Measurements from ENCODE around the gene AMACR. TPM values are rescaled to one million over a fixed set of nuclear protein-coding genes. Genes with fewer than 3 reads are reported as not detected.
A peak's percentile ranks its signal among the peaks of the same experiment; 100 is the strongest.

Gene AMACR
- total and polyA plus RNA-seq, 2 of the 8 experiments (the other 6 are each of a cell fraction or from before 2014, with no cell fraction given), result 9.1 to 12.6 TPM

DNA sequence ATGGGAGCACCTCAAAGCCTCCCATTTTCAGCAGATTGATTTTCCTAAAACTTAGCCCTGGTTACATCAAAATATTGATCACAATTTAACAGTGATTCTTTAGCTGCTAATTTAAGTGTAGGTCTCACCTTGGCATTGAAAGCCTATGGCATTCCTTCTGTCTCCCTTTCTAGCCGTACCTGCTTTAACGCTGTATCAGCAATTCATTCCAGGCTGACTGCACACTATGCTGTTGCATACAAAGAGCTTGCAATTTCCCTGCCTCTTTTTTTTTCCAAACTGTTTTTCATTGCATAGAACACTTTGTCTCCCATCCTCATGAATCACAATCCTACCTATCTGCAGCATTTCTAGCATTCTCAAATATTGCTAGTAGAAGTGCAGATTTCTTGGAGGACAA, 8.9 kb upstream of the AMACR start:
- H2BK15ac ChIP-seq (ENCODE audit: low read length), result no peak overlapping the region
- 98% methylated on average over 2 of the region's 2 CpGs; no CpG with 5 or more reads in 1 of the 2 experiments for WGBS, 2 experiments (ENCODE audit: extremely low coverage in 1 of 2, insufficient coverage in 1 of 2, insufficient read length in 1 of 2, insufficient replicate concordance in 2 of 2, low coverage in 1 of 2, low lambda C conversion rate in 2 of 2, missing lambda C conversion rate in 1 of 2)
- no peak overlapping the region for H3K4me2 ChIP-seq (ENCODE audit: insufficient read depth in 1 of 2, low read depth in 2 of 2, low read length in 2 of 2)
- no peak overlapping the region for H2BK12ac ChIP-seq (ENCODE audit: low read depth, low read length)
- no peaks in the 10 kb centered on the region for H3K79me1 ChIP-seq (ENCODE audit: low read depth, low read length)
- no peaks in the 10 kb centered on the region for H3K9me3 ChIP-seq (ENCODE audit: insufficient read depth in 2 of 2, low read depth in 1 of 2, low read length in 1 of 2)
- no peak overlapping the region for H3K9ac ChIP-seq (replicated peaks in 1 of 4; ENCODE audit: extremely low read depth in 1 of 4, low read depth in 3 of 4, low read length in 3 of 4)
- H2BK120ac ChIP-seq (replicated peaks; ENCODE audit: low read depth, low read length), result no peak overlapping the region
- no peak overlapping the region for H3K18ac ChIP-seq (ENCODE audit: extremely low read depth, low read length)
- no peak overlapping the region for H2BK20ac ChIP-seq (ENCODE audit: low read length)
- H3K27me3 ChIP-seq (replicated peaks in 1 of 4; ENCODE audit: control insufficient read depth in 3 of 4, extremely low read depth in 1 of 4, insufficient read depth in 3 of 4, low read length in 3 of 4), result no peaks in the 10 kb centered on the region
- TF ChIP-seq HDAC6 (IDR thresholded peaks at IDR 0.05; ENCODE audit: low read depth, low read length) (no peak), EGR1 (IDR thresholded peaks at IDR 0.05; ENCODE audit: borderline replicate concordance, low read depth, low read length) (no peak), CTBP2 (IDR thresholded peaks at IDR 0.05; ENCODE audit: borderline replicate concordance, insufficient read depth, insufficient read length, low read length) (no peak), TAF1 (IDR thresholded peaks at IDR 0.05; ENCODE audit: low read depth, low read length) (no peak), JUND (IDR thresholded peaks at IDR 0.05; ENCODE audit: low read length) (no peak), POU5F1 (IDR thresholded peaks at IDR 0.05; ENCODE audit: low read depth, low read length) (no peak), KDM1A (IDR thresholded peaks at IDR 0.05; ENCODE audit: borderline replicate concordance, low read length) (no peak), MAFK (IDR thresholded peaks at IDR 0.05; ENCODE audit: low read depth, low read length) (peak; percentile 78)
- H3K23ac ChIP-seq (ENCODE audit: insufficient read length), result no peak overlapping the region
- H3K23me2 ChIP-seq (ENCODE audit: low read depth, low read length), result no peaks in the 10 kb centered on the region
- H2AK5ac ChIP-seq (ENCODE audit: low read depth, low read length), result no peak overlapping the region
- H3K56ac ChIP-seq (replicated peaks; ENCODE audit: insufficient read length, low read depth, low read length), result no peak overlapping the region
- FAIRE-seq, result no peak
- H3K4ac ChIP-seq (replicated peaks; ENCODE audit: insufficient read length, low read depth, low read length), result no peak overlapping the region
- H4K5ac ChIP-seq (ENCODE audit: insufficient read length, low read depth, low read length), result no peak overlapping the region
- H4K20me1 ChIP-seq (replicated peaks in 1 of 2; ENCODE audit: control insufficient read depth in 1 of 2, insufficient read depth in 2 of 2, low read length in 2 of 2), result no peaks in the 10 kb centered on the region
- CTCF ChIA-PET (ENCODE audit: partially characterized antibody), result interaction anchor here (1.0 to 1.3 kb wide), 2 partner anchors 14 to 47 kb away, joined by 3 to 4 read pairs; no protein-coding TSS in a partner anchor
- no peak overlapping the region for H3K4me3 ChIP-seq (ENCODE audit: extremely low read depth in 1 of 4, insufficient read depth in 2 of 4, low read depth in 3 of 4, low read length in 4 of 4)
- no peak overlapping the region for H3K14ac ChIP-seq (ENCODE audit: insufficient read length)
- no peak overlapping the region for H2AFZ ChIP-seq (ENCODE audit: low read length)
- H3K79me2 ChIP-seq (ENCODE audit: control insufficient read depth in 1 of 2, insufficient read depth in 2 of 2, low read length in 2 of 2), result no peaks in the 10 kb centered on the region
- POLR2A ChIA-PET (ENCODE audit: partially characterized antibody), result interaction anchor here (3.0 kb wide), 1 partner anchor 9 kb away, joined by 14 read pairs; the partner anchor contains the start of gene AMACR
- no peaks in the 10 kb centered on the region for H3K4me1 ChIP-seq (replicated peaks in 1 of 4; ENCODE audit: control insufficient read depth in 3 of 4, insufficient read depth in 4 of 4, low read length in 3 of 4)
- no peak for DNase-seq (ENCODE audit: low read depth in 1 of 2, low spot score in 2 of 2)
- H4K91ac ChIP-seq (replicated peaks; ENCODE audit: insufficient read length, low read length), result no peak overlapping the region
- no peak overlapping the region for H3K27ac ChIP-seq (ENCODE audit: low read depth, low read length)
- H3K36me3 ChIP-seq (ENCODE audit: control insufficient read depth in 2 of 4, insufficient read depth in 4 of 4, low read length in 3 of 4), result no peaks in the 10 kb centered on the region
- no peak overlapping the region for H4K8ac ChIP-seq (ENCODE audit: extremely low read depth, insufficient read depth, low read length)
- H2BK5ac ChIP-seq (ENCODE audit: low read depth, low read length), result no peak overlapping the region

Measured in H1 (cell line).